Measurements from ENCODE around the gene GSDMA.

Gene GSDMA

GRCh38 chr17:39962642-39963220 is at the start of gene GSDMA:
Gene GSDMA, plus strand, starts transcription at chr17:39963004. Its CDS starts 2,684 bp downstream, at chr17:39965688.
- no peak for DNase-seq

- DNase-seq: no peak
Measured at GRCh38 chr17:39913989-39914388, 48.8 kb upstream of the GSDMA start.

GRCh38 chr17:39915559-39915958 is 47.2 kb upstream of the GSDMA start:
- DNase-seq: no peak

- no peak for DNase-seq
Measured at GRCh38 chr17:39916918-39917317, 45.9 kb upstream of the GSDMA start.

GRCh38 chr17:39919087-39919683 is 43.6 kb upstream of the GSDMA start:
- peak; percentile 82 for DNase-seq

- no peak for DNase-seq
Measured at GRCh38 chr17:39920218-39921210, 42.3 kb upstream of the GSDMA start.

GRCh38 chr17:39921323-39921722 is 41.5 kb upstream of the GSDMA start:
- DNase-seq: no peak

- no peak for DNase-seq
Measured at GRCh38 chr17:39922006-39922405, 40.8 kb upstream of the GSDMA start.

- DNase-seq: no peak
Measured at GRCh38 chr17:39923230-39923629, 39.6 kb upstream of the GSDMA start.

GRCh38 chr17:39923836-39924690 is 38.7 kb upstream of the GSDMA start:
- no peak for DNase-seq

GRCh38 chr17:39924691-39925055 is 38.1 kb upstream of the GSDMA start:
- no peak for DNase-seq

GRCh38 chr17:39925282-39926134 is 37.3 kb upstream of the GSDMA start:
- DNase-seq: no peak

GRCh38 chr17:39926135-39926587 is 36.6 kb upstream of the GSDMA start:
- no peak for DNase-seq

GRCh38 chr17:39926588-39927100 is 36.2 kb upstream of the GSDMA start:
- DNase-seq: peak; percentile 51

GRCh38 chr17:39927101-39927928 is 35.5 kb upstream of the GSDMA start, which contains the start of the genes LRRC3C and ORMDL3:
Gene LRRC3C, plus strand, starts transcription at chr17:39927732. Its CDS starts 13,792 bp downstream, at chr17:39941524.
Gene ORMDL3, minus strand, starts transcription at chr17:39927601. Its CDS starts 3,398 bp downstream, at chr17:39924203.
- DNase-seq: peak; percentile 91

- no peak for DNase-seq
Measured at GRCh38 chr17:39927929-39928857, 34.6 kb upstream of the GSDMA start.

- DNase-seq: peak; percentile 34
Measured at GRCh38 chr17:39928858-39929645, 33.8 kb upstream of the GSDMA start.

Measured in hematopoietic multipotent progenitor cell treated with erythropoietin and hydrocortisone succinate and interleukin-3 and kit ligand, for 8 days (in vitro differentiated cells).